Subcutaneous adipose tissue (tissue), 4 donors: ENCODE data around the gene UVRAG. TPM values are rescaled to one million over a fixed set of nuclear protein-coding genes. Genes with fewer than 3 reads are reported as not detected.

Experiments
- CTCF ChIP-seq: fragments of 450-650 bp; IDR thresholded peaks from one replicate; pipeline ENCODE4 v1.5.1; 2016; ENCODE audit warnings: low read depth, mild to moderate bottlenecking, control low read depth, antibody characterized with exemption, moderate library complexity
- total RNA-seq, 4 donors: library from RNA; depleted of rRNA; stranded (reverse); fragments of >200 nt; gene quantifications; one replicate each; pipeline ENCODE4 v1.1.0, GENCODE V29; 2016

UVRAG gene
- total RNA-seq, 4 donors from 2014 or later = 59.7 to 108 (median 93.7) TPM

- TF ChIP-seq CTCF = no peak
These were observed 13.5 kb upstream of the UVRAG start for GRCh38 chr11:75801362-75802020.

GRCh38 chr11:75802021-75802912, 12.7 kb upstream of the UVRAG start:
- no peak for TF ChIP-seq CTCF

- no peak for TF ChIP-seq CTCF
These were observed 11.8 kb upstream of the UVRAG start for GRCh38 chr11:75802913-75803820.

- no peak for TF ChIP-seq CTCF
These were observed 5.9 kb upstream of the UVRAG start for GRCh38 chr11:75809111-75809510.

GRCh38 chr11:75809991-75810390, 5.0 kb upstream of the UVRAG start:
- TF ChIP-seq CTCF = no peak

- no peak for TF ChIP-seq CTCF
These were observed 4.2 kb upstream of the UVRAG start for GRCh38 chr11:75810637-75811390.
